T follicular helper cell (primary cell): ENCODE results near the gene BLOC1S1.

Source experiments
- DNase-seq: peaks from one replicate; pipeline ENCODE4 v3.0.0-alpha.2; 2020; ENCODE audit warnings: low read depth

BLOC1S1 gene

DNA sequence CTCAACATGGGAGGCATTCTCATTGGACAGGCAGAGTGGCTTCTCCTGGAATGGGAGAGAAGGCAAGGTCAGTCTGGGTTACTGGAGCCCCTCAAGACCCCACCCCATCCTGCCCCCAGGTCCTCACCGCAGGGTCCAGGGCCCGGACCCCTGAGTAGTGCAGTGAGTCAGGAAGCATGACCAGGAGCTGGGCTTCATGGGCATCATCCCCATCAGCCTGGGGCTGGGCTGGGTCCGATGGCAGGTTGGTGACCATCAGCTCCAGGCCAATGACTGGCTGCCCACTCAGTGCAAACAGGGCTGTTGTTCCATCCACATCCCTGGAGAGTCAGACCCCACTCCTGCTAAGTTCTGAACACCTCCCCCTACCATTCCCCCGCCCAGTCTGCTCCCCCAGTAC lies 21.2 kb upstream of the BLOC1S1 start:
- no peak for DNase-seq

DNA sequence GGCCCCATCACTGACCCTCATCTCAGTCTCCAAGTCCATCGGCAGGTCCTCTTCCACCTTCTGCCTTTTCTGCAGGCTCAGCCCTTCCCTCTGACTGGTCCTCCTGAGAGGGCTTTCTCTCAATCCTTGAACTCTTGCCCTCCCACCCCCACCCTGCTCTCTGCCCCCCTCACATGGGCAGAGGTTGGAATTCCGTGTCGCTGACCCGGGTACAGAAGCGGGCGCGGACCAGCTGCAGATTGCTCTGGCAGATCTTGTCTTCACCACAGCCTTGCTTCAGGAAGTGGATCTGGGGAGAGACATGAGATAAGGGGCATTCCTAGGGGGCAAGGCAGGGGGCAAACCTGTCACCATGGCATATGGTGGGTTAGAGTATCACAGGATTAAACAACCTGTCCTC lies 20.5 kb upstream of the BLOC1S1 start:
- no peak for DNase-seq

DNA sequence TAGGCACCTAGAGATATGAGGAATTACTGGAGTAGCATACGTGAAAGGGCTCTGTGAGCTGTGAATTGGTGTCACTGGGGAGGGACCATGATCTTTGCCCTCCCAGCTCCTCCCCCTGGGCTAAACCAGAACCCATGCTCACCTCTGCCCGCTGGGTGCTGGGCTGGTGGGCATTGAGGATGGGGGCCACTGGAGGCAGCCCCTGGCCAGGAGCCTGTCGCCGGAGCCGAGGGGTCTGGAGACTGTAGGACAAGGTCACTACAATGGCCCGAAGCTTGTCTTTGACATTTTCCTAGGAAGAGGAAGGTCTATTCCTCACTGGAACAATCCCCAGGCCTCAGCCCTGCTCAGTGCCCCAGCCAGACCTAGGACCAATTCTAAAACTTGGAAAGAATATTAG lies 19.7 kb upstream of the BLOC1S1 start:
- no peak for DNase-seq

DNA sequence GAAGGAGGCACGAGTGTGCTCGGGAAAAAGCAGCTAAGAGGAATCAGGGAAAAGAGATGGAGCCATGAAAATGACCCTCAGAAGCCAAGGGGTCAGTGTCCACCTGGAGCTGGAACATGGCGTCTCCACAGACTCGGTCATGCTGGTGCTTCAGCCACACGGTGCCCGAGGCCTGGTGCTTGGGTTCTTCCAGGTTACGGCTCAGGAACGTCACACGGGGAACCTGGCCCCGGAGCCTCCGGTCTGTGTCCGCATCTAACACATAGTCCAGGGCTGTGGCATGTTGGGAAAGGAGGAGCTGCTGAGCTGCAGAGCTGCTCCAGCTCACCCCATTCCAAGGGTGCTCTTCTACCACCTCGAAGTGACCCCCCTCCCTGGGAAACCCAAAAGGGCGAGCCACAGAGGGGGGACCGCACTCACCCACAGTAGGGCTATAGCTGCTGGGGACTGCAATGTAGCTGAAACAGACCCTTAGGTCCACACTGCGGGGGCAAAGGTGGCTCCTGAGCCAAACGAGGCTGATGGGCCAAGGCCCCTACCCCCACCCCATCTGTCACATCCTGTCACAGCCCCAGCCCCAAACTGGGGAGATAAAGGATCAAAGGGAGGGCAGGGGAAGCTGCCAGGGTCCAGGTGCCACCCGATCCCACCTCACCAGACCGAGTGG lies 18.9 kb upstream of the BLOC1S1 start:
- DNase-seq = no peak

DNA sequence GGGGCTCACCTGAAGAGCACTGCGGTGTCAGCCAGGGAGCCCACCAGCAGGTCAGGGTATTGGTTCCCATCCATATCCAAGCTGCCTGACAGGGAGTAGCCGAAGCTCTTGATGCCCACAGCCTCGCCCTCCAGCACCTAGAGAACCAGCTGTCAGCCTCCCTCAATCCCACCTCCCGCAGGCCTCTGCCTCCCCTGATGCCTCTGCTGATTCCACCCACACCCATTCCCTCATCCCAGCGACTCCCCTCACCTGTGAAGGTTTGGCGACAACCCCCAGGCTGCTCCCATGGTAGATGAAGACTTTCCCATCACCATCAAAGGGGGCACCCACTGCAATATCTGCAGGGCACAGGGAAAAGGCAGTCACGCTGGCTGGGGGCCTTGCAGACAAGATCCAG lies 18.2 kb upstream of the BLOC1S1 start:
- DNase-seq = no peak

DNA sequence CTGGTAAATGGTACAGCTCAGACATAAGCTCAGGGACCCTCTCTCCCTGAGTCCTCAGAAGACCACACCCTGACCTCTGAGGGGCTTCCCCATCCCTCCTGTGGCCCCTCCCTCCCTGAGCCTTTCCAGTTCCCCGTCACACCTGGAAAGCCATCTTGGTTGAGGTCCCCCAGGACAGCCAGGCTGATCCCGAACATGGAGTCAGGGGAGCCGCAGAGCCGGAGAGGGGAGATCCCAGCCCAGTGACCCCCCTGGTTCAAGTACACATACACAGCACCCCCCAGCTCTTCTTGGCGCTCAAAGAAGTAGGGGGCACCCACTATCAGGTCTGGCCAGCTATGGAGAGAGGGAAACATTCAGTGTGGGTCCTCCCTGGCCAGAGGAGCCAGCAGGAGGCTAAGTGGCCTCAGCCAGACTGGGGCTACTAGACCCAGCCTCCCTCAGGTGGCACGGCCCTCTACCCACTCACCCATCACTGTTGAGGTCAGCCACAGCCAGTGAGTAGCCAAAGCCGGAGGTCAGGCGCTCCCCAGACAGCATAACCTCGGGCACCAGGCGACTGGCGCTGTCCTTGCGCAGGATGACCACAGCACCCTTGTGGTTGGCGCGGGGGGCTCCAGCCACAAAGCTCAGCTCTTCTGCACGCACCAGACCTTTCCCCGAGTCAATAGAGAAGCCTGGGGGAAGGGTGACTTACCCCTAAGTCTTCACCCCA lies 17.4 kb upstream of the BLOC1S1 start:
- DNase-seq = no peak

DNA sequence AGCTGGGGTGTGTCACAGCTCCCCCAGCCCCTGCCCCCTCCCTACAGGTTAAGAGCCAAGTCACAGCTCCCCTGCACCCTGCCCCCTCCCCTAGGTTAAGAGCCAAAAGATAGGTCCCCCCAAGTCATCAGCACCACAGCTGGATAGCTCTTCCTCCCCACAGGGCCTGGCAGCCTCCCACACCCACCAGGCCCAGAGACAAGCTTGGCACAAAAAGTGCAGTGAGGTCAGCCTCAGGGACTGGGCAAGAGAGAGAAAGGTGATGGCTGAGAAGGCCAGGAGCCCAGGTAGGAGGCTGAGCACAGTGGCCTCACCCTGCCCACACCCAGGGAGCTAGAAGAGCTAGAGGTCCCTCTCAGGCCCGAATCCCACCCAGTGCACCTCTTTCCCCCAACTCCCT lies 16.9 kb upstream of the BLOC1S1 start:
- no peak for DNase-seq

DNA sequence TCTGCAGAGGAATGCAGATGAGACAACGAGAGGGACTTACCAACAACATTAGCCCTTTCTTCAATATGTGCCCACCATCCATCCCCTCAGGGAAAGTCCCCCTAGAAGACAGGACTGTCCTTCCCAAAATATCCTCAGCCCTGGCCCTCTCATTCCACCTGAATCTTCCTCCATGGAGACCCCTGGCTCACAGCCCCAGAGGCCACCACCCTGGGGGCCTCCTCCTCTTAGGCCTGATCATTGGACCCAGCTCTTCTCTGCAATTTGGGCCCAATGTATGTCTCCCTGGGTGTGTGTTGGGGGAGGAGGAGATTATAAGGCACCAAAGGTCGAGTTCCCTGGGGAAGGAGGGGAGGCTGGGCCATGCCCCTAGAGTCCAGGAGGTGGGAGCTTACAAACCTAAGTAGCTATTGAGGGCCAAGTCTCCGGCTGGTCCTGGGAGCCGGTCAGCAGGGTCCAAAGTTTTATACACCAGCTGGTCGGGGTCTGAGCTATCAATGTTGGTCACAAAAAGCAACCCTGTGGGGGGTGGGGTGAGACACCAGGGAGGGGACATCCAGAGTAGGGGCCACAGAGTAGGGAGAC lies 16.3 kb upstream of the BLOC1S1 start:
- no peak for DNase-seq

DNA sequence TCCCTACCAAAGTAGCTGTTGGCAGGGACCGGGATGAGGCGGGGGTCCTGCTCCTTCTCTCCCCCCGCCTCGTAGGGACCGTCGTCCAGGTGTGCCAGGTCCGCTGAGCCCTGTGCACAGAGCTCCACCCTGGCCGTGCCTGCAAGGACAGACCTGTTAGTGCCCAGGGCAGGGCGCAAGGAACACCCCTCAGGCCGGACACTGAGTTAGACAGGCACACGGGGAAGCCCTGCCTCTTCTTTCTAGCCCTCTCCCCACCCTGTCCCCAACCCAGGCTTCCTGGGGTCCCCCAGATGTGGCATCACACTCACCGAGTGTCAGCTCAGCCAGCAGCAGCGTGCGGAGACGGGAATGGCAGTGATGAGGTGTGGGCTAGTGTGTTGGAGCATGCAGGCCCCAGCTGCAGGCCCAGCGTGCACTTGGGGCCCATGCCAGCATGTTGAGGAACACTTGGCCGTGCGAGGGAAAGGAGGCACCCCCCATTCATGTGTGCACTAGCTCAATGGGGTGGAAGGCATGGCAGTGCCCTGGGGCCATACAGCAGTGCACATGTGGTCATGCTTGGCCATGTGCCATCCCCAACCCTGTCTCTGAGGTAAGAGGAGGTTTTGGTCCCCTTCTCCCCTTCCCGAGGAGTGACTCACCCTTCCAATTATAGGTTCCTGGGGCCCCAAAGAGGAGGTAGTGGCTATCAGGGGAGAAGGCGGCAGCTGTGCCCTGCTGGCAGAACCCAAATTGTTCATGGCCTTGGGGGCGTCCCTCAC lies 15.4 kb upstream of the BLOC1S1 start:
- no peak for DNase-seq

DNA sequence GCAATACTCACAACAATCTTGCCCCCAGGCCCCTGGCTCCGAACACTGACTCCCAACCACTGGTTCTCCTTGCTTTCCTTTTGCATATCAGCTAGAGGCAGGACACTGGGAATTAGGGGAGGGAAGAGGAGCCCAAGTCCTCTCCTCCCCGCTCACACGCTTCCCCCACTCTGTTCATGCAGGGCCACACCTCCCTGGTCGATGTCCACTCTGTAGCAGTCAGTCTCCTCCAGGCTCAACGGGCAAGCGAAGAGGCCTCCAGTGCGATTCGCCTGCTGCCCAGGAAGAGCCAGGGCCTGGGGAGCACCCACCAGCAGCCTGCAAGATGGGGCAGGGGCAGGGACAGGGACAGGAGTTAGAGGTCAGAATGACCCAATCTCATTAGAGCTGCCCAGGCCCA lies 13.0 kb upstream of the BLOC1S1 start:
- no peak for DNase-seq

DNA sequence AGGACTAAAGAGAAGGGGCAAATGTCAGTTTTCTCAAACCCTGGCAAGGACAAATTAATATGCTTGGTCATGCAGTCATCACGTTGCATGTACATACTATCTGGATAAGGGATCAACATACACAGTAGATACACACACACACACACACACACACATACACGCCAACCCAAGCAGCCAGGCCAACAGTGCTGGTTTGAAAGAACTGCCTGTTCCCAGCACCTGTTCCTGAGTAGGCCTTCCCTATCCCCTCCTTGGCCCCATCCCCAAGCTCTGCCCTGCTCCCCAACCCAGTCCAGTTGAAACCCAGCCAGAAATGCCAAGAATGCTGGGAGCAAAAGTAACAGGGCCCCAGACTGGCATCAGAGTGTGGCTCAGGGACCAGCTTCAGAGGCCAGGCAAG lies 12.6 kb upstream of the BLOC1S1 start:
- no peak for DNase-seq

DNA sequence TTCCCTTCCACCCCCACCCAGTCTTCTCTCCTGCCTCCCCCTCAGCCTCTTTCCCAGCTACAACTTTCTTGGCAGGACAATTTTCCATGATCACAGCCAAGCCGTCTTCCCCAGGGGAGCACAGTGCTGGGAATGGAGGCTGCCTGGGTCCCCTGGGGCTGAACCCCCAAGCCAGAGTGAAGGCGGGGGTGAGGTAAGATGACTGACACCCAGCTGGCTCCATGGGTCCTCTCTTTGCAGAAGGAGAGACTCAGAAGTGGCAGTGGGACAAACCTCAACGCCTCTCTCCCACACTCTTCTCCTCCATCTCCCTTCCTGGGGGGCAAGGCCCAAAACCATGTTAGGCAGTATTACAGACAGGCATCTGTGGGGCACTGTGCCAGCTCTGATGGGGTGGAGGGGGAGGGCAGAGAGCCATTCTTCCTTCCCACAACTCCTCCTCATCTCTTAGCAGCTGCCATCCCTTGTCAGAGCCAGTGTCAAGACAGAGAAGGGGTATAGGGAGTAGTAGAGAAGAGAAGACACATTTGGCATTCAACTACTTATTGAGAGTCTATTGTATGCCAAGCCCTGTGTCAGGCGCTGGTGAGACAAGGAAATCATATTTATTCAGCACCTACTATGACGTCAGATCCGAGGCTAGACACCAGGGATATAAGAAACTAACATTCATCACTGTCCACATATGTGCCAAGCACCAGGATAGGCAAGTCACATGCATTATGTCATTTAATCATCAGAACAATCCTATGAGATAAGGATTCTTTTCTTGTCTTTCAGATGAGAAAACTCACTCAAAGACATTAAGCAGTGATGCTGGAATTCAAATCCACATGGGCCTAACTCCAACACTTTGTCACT lies 11.7 kb upstream of the BLOC1S1 start:
- no peak for DNase-seq

DNA sequence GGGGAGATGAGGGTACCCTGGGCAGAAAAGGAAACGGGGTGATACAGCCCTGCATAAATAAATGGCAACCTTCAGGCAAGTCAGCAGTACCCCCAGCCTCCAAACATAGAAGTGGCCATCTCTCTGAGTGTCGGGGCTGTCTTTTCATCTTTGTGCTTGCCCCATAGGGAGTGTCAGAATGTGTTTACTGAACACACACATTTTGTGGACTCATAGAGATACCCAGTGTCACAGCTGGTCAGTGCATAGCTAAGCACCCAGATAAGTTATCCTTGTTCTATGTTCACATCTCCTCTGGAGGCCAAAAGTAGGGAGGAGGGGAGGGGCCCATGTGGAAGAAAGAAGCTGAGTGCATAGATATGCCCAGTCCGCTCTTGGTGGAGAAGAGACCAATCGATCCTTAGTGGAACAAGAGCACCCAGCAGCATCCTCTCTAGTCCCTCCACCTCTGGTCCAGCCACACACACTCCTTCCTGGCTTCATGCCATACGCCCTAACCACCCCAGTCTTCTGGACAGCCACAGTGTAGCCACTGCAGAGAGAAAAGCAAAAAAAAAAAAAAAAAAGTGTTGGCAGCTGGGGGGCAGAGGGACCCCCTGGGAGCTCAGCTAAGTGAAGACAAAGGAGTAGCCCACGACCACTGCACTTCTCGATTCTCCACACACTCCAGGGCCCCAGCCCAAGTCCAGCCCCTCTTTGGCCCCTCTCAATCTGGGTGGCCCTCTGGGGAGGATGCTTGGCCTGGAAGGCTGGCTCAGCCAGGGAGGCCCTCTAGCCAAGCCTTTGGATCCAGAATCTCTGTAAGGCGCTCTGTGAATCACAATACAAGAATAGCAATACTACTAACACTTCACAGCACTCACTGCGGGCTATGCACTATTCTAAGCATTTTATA lies 10.8 kb upstream of the BLOC1S1 start:
- DNase-seq = no peak

DNA sequence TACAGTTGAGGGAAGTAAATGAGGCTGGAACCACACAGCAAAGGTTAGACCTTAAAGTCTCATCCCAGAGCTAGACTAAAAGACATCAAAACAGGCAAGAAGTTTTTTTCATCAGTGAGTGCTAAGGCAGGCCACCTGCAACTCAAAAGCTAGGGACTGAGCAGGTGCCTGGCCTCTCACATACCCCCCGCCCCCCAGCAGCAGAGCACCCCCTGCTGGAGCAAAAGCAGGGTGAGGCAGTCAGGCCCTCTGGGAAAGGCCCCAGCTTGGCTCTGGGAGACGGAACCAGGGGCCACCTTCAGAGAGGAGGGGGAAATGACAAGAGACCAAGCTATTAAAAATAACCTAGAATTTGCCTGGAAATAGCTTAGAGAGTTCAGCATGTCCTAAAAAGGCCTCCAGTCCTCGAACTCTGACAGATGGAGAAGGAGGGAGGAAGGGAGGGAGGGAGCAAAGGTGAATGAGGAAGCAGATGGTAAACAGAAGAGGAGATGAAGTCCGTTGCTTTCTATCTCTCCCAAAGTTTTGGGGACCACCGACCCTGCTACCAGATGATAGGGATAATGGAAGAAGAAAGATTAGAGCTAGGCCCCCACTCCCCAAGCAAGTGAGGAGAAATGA lies 10.0 kb upstream of the BLOC1S1 start:
- no peak for DNase-seq

DNA sequence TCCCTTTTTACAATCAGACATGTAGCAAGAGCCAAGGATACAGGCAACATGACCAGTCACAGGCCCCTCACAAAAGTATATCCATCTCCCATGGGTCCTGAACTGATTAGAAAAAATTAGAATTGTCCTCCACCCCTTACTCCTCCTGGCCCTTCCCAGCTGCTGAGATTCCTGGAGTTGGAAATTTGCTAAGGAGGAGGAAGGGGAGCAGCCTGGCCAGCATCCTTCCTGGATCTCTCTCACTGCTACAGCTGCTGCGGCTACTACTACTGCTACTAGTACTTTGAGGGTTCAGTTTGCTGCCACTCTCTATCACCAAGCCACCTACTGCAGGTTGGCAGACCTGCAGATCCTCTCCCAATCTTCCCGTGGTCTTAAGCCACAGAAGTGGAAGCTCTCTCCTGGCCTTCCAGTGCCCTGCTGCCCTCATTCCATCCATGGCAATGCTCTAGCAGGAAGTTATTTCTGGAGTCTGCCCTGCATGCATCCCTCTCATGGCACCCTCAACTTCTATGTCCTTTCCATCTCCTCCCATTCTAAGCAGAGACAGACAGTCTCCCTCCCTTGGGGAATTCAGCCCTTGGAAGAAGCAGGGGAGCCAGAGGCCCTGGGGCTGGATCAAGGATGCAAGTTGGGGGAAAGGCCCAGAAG lies 9.2 kb upstream of the BLOC1S1 start:
- DNase-seq = no peak

DNA sequence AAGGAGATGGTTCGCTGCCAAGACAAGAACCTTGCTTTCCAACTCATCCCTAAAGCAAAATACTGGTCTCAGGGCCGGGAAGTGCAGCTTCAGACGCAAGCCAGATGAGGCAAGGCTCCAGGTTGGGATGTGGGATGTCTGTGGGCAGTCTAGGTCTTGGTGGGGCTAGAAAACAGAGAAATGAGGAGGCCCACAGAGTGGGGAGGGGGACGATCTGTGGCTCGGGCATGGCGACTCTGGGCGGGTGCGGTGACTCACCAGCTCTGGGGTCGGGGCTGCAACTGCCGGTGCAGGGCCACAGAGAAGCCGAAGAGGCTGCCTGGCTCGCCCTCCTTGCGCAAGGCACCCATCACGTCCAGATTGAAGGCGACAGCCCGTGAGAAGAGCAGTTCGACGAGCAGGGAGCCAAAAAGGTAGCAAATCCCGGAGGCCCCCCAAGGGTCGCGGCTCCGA lies 8.6 kb upstream of the BLOC1S1 start:
- no peak for DNase-seq

DNA sequence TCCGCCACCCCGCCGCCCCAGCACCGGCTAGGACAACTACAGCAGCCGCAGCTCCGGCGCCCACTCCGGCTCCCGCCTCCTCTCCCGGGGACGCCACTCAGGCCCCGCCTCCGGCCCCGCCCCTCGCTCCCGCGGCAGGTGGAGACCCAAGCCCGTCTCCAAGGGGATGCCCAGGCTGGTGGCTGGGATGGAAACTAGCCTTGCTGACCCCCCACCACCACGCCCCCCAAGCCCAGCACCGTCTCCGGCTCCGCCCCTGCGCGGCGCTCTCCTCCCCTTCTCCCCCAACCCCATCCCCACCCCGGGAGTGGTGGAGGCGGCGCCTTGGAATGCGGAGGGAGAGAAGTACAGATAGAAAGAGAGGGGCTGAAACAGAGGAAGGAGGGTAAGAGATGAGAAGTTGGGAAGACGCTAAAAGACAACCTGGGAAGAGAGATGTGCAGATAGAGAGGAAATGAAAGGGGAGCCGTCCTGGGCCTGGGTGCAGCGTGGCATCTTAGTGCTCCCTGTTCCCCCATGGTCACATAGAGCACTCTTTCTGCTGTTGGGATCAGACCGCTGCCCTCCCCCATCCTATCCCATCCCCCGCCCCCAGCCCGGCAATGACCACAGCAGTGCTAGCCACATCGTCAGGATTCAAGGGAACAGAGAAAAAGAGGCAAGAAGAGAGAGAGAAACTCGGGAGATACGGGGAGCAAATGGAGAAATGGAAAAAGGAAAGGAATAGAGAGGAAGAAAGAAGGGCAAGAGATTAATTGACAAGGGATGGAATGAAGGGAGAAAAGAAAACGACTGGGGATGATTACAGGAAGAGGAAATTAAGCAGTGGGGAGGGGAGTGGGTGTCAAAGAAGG lies 7.8 kb upstream of the BLOC1S1 start, which contains the start of gene ITGA7:
Gene ITGA7 (minus strand): TSS at position 64 of the 854 bp plus-strand sequence. CDS start 222 bp downstream, outside the sequence.
- peak; percentile 47 for DNase-seq

DNA sequence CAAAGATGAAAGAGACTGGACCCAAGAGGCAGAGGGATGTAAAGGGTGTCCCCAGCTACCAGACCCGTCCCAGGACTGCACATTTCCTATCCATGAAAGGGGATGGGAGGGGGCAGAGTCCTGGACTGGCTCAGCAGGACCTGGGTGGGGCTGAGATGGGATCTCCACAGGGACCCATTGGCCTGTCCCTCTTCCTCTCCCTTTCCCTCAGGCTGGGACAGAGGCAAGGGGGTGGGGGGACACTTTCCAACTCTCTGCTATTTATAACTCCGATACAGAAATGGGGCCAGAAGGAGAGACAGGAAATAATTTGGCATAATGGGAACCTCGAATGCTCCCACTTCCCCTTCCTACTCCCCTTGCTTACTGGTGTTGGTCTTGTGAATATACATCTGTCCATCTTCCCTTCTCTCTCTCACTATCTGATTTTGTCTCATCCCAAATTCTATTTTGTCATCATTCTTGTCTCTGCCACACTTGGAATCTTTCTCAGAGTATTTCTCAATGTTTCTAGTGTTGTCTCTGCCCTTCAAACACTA lies 7.1 kb upstream of the BLOC1S1 start:
- DNase-seq = no peak
